GM23338 (cell line): ENCODE data around the gene ZNF264. TPM values are rescaled to one million over a fixed set of nuclear protein-coding genes. Genes with fewer than 3 reads are reported as not detected.

Source experiments
- ATAC-seq: fragments of 200-7000 bp; cut with Tn5 transposase; 3 replicates; pipeline ENCODE4 v1.9.1; 2020
- DNase-seq: peaks from one replicate; pipeline ENCODE4 v3.0.0-alpha.2; 2015; ENCODE audit warnings: low spot score
- H2AFZ ChIP-seq: fragments of 200-600 bp; sonication (generic); 2 replicates; pipeline ENCODE4 v1.8.0; 2016; ENCODE audit warnings: antibody characterized with exemption, mild to moderate bottlenecking, moderate library complexity
- H3F3A ChIP-seq: fragments of 200-600 bp; sonication (generic); replicated peaks from 2 replicates; pipeline ENCODE4 v1.8.0; 2017; ENCODE audit warnings: antibody characterized with exemption, mixed run types, low read depth
- H3K27ac ChIP-seq: fragments of 200-600 bp; sonication (generic); 2 replicates; pipeline ENCODE4 v1.6.1; 2016; ENCODE audit warnings: low read depth
- H3K27me3 ChIP-seq: fragments of 200-600 bp; sonication (generic); 2 replicates; pipeline ENCODE4 v1.8.0; 2016; ENCODE audit warnings: mild to moderate bottlenecking, mixed run types, moderate library complexity; ENCODE audit not compliant: insufficient read depth
- H3K36me3 ChIP-seq: fragments of 200-600 bp; sonication (generic); 2 replicates; pipeline ENCODE4 v1.8.0; 2016; ENCODE audit warnings: mild to moderate bottlenecking; ENCODE audit not compliant: insufficient read depth
- H3K4me1 ChIP-seq: fragments of 200-600 bp; sonication (generic); 2 replicates; pipeline ENCODE4 v1.8.0; 2016; ENCODE audit warnings: mild to moderate bottlenecking, moderate library complexity; ENCODE audit not compliant: insufficient read depth
- H3K4me2 ChIP-seq: fragments of 200-600 bp; sonication (generic); 2 replicates; pipeline ENCODE4 v1.7.1; 2017; ENCODE audit warnings: mixed run types
- H3K4me3 ChIP-seq: fragments of 200-600 bp; sonication (generic); 2 replicates; pipeline ENCODE4 v1.6.1; 2016; ENCODE audit warnings: mixed run types
- H3K79me2 ChIP-seq: fragments of 200-600 bp; sonication (generic); replicated peaks from 2 replicates; pipeline ENCODE4 v1.8.0; 2017; ENCODE audit warnings: mild to moderate bottlenecking; ENCODE audit not compliant: insufficient read depth
- H3K9me2 ChIP-seq: fragments of 200-600 bp; sonication (generic); 2 replicates; pipeline ENCODE4 v1.8.0; 2017; ENCODE audit not compliant: insufficient read depth
- H4K20me1 ChIP-seq: fragments of 200-600 bp; sonication (generic); replicated peaks from 2 replicates; pipeline ENCODE4 v1.8.0; 2017; ENCODE audit warnings: mild to moderate bottlenecking; ENCODE audit not compliant: insufficient read depth
- H3K27ac Mint-ChIP-seq: 2 replicates; pipeline ENCODE4 v1.8.0; 2020; ENCODE audit warnings: inconsistent platforms, mild to moderate bottlenecking, moderate library complexity, mixed read lengths
- H3K27me3 Mint-ChIP-seq: 3 replicates; pipeline ENCODE4 v1.8.0; 2022; ENCODE audit warnings: low read depth, mild to moderate bottlenecking, moderate library complexity, mixed read lengths, inconsistent platforms; ENCODE audit not compliant: insufficient read depth, poor library complexity
- H3K36me3 Mint-ChIP-seq: 3 replicates; pipeline ENCODE4 v1.8.0; 2021; ENCODE audit warnings: low read depth, mild to moderate bottlenecking, inconsistent platforms, moderate library complexity, mixed read lengths
- H3K4me1 Mint-ChIP-seq: 3 replicates; pipeline ENCODE4 v1.8.0; 2020; ENCODE audit warnings: mild to moderate bottlenecking, inconsistent platforms, mixed read lengths
- H3K4me3 Mint-ChIP-seq: 3 replicates; pipeline ENCODE4 v1.8.0; 2021; ENCODE audit warnings: moderate library complexity, mild to moderate bottlenecking, inconsistent platforms, mixed read lengths
- H3K9me3 Mint-ChIP-seq: 3 replicates; pipeline ENCODE4 v1.8.0; 2020; ENCODE audit warnings: moderate library complexity, mild to moderate bottlenecking, inconsistent platforms, mixed read lengths
- CREB1 ChIP-seq: fragments of 250-450 bp; sonication (Bioruptor Pico); IDR thresholded peaks from 2 replicates; pipeline ENCODE4 v1.5.0; 2020; ENCODE audit warnings: low read depth, mild to moderate bottlenecking, moderate library complexity
- CTCF ChIP-seq, 2 experiments: fragments of 200-600 bp in 1 of 2; sonication (generic) in 1 of 2; conservative IDR thresholded peaks; 2 replicates each; pipeline versions ENCODE4 v1.5.1 to v1.6.1; 2016 to 2017; ENCODE audit warnings: antibody characterized with exemption in 2 of 2, low read depth in 2 of 2, mild to moderate bottlenecking in 2 of 2, moderate library complexity in 1 of 2
- ETS1 ChIP-seq: IDR thresholded peaks from 2 replicates; pipeline ENCODE4 v1.6.1; 2016; ENCODE audit warnings: antibody characterized with exemption
- EZH2 ChIP-seq: fragments of 200-600 bp; sonication (generic); IDR thresholded peaks from one replicate; pipeline ENCODE4 v1.8.0; 2017; ENCODE audit warnings: antibody characterized with exemption, mild to moderate bottlenecking, low read depth; ENCODE audit not compliant: unreplicated experiment
- JUNB ChIP-seq: IDR thresholded peaks from one replicate; pipeline ENCODE4 v1.6.1; 2016; ENCODE audit warnings: antibody characterized with exemption; ENCODE audit not compliant: unreplicated experiment
- NANOG ChIP-seq: IDR thresholded peaks from 2 replicates; pipeline ENCODE4 v1.6.1; 2016; ENCODE audit warnings: antibody characterized with exemption, borderline replicate concordance
- POLR2AphosphoS5 ChIP-seq: IDR thresholded peaks from 2 replicates; pipeline ENCODE4 v1.6.1; 2016; ENCODE audit warnings: antibody characterized with exemption, low read depth
- REST ChIP-seq: IDR thresholded peaks from one replicate; pipeline ENCODE4 v1.6.1; 2018; ENCODE audit warnings: antibody characterized with exemption; ENCODE audit not compliant: unreplicated experiment
- STAT1 ChIP-seq: IDR thresholded peaks from one replicate; pipeline ENCODE4 v1.6.1; 2016; ENCODE audit warnings: antibody characterized with exemption; ENCODE audit not compliant: unreplicated experiment
- ZNF114 ChIP-seq: fragments of 250-450 bp; sonication (Bioruptor Pico); IDR thresholded peaks from 2 replicates; pipeline ENCODE4 v1.5.0; 2020; ENCODE audit warnings: mild to moderate bottlenecking, moderate library complexity
- ZNF331 ChIP-seq: fragments of 250-450 bp; sonication (Bioruptor Pico); IDR thresholded peaks from 2 replicates; pipeline ENCODE4 v1.5.0; 2020; ENCODE audit warnings: low read depth, mild to moderate bottlenecking, moderate library complexity
- ZNF462 ChIP-seq: fragments of 250-450 bp; sonication (Bioruptor Pico); IDR thresholded peaks from 2 replicates; pipeline ENCODE4 v1.5.0; 2020; ENCODE audit warnings: mild to moderate bottlenecking, moderate library complexity
- polyA plus RNA-seq: library from polyadenylated mRNA; unstranded; fragments of >200 nt; fragmentation: Nextera tagmentation; extraction: Ambion mirVana; gene quantifications from 2 replicates; pipeline ENCODE4 v1.2.1, GENCODE V29; 2016
- total RNA-seq: library from RNA; depleted of rRNA; stranded (reverse); fragments of >200 nt; shearing (Covaris generic); gene quantifications from 2 replicates; pipeline ENCODE4 v1.2.3, GENCODE V29; 2014

Gene ZNF264
- total and polyA plus RNA-seq, 2 experiments from 2014 or later = 4.0 to 25.9 TPM

GRCh38 chr19:57210381-57210780, 19.1 kb downstream of the ZNF264 start (continued):
- TF ChIP-seq CTCF (conservative IDR thresholded peaks at IDR 0.05; ENCODE audit: low read depth in 2 of 2) = no peak
- no peak for TF ChIP-seq EZH2
- no peak for TF ChIP-seq JUNB
- no peak for TF ChIP-seq ZNF331 (CRISPR knock-in tag)
- TF ChIP-seq STAT1 = no peak
- no peak for TF ChIP-seq REST
- TF ChIP-seq POLR2AphosphoS5 = no peak
- no peak for TF ChIP-seq CREB1 (CRISPR knock-in tag)
- TF ChIP-seq NANOG = no peak

GRCh38 chr19:57212109-57212508, 20.8 kb downstream of the ZNF264 start:
- Histone ChIP-seq H3K4me1 (no peaks in the 10 kb centered on the region), H3K79me2 (peaks cover 10% of the 10 kb centered on the region; the same call in 1 of the 2 replicates), H2AFZ (no peak overlapping the region), H3K4me3 (no peak overlapping the region), H3K4me2 (no peak overlapping the region), H3K9me2 (no peaks in the 10 kb centered on the region), H3K27ac (no peak overlapping the region), H3F3A (no peaks in the 10 kb centered on the region), H3K36me3 (peaks cover 17% of the 10 kb centered on the region), H3K27me3 (no peaks in the 10 kb centered on the region), H4K20me1 (peaks cover 9% of the 10 kb centered on the region; the same call in 1 of the 2 replicates)
- Mint-ChIP-seq H3K27ac (no peak overlapping the region), H3K4me3 (no peak overlapping the region), H3K4me1 (no peaks in the 10 kb centered on the region), H3K36me3 (peaks cover 32% of the 10 kb centered on the region), H3K9me3 (no peaks in the 10 kb centered on the region), H3K27me3 (no peaks in the 10 kb centered on the region)
- ATAC-seq = no peak
- DNase-seq = no peak
- TF ChIP-seq ZNF462 (CRISPR knock-in tag) (no peak), ZNF114 (CRISPR knock-in tag) (no peak), STAT1 (no peak), ETS1 (no peak), EZH2 (no peak), ZNF331 (CRISPR knock-in tag) (no peak), NANOG (no peak)
